Mammary microvascular endothelial cell (primary cell): Measurements from ENCODE around the gene DPEP2. TPM values are rescaled to one million over a fixed set of nuclear protein-coding genes. Genes with fewer than 3 reads are reported as not detected.

Source experiments
- total RNA-seq: library from RNA; depleted of rRNA; stranded (reverse); fragments of >200 nt; gene quantifications from 2 replicates; pipeline ENCODE4 v1.2.3, GENCODE V29; 2015

The DPEP2 gene, protein sequence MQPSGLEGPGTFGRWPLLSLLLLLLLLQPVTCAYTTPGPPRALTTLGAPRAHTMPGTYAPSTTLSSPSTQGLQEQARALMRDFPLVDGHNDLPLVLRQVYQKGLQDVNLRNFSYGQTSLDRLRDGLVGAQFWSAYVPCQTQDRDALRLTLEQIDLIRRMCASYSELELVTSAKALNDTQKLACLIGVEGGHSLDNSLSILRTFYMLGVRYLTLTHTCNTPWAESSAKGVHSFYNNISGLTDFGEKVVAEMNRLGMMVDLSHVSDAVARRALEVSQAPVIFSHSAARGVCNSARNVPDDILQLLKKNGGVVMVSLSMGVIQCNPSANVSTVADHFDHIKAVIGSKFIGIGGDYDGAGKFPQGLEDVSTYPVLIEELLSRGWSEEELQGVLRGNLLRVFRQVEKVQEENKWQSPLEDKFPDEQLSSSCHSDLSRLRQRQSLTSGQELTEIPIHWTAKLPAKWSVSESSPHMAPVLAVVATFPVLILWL
- 0.05 TPM in 1 of 2 replicates, not detected in the other for total RNA-seq

GRCh38 chr16:67998779-67999688 is at the start of gene DPEP2:
Gene DPEP2 (minus strand): TSS chr16:67999484. CDS start chr16:67993212, 6,272 bp downstream.

GRCh38 chr16:68022728-68023537 is 23.6 kb upstream of the DPEP2 start, which contains the start of the genes DDX28 and DUS2:
Gene DDX28 (minus strand): TSS chr16:68023232. CDS start chr16:68023202, 30 bp downstream.
Gene DUS2 (plus strand): TSS chr16:68023284. CDS start chr16:68038024, 14,740 bp downstream.

GRCh38 chr16:68015681-68016080 is 16.4 kb upstream of the DPEP2 start, which contains the start of gene DPEP2NB:
Gene DPEP2NB (minus strand): TSS chr16:68015911. CDS start chr16:68015770, 141 bp downstream.

DNA sequence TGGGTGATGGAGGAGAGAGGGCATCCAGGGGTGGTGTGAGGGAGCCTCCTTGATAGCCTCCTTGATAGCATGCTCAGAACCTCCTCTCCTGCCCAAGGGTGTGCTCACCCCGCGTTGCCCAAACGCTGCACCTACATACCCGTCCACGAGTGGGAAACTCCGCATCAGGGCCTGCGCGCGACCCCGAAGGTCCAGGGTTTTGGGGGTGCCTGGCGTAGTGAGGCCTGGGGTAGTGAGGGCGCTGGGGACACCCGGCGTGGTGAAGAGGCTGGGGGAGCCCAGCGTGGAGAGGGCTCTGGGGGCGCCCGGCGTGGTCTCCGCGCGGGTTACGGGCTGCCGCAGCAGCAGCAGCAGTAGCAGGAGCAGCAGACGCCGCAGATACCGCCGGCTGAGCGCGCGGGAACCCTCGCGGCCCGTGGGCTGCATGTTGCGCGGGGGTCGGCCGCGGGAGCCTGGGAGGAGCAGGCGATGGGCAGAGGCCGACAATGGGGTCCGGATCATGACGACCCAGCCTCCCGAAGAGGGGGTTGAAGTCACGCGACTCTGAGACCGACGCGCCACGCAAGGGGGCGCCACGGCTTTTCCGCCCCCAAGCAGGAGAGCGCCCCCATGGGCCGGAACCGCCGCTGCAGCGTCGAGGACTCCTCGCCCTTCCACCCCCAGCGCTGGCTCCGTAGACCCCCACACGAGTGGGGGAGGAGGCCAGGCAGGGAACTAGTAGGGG is 19.2 kb downstream of the DPEP2 start, which contains the start of gene DPEP3:
Gene DPEP3 (minus strand): TSS at position 545 of the 724 bp plus-strand sequence. CDS start 119 bp downstream, at position 426.

DNA sequence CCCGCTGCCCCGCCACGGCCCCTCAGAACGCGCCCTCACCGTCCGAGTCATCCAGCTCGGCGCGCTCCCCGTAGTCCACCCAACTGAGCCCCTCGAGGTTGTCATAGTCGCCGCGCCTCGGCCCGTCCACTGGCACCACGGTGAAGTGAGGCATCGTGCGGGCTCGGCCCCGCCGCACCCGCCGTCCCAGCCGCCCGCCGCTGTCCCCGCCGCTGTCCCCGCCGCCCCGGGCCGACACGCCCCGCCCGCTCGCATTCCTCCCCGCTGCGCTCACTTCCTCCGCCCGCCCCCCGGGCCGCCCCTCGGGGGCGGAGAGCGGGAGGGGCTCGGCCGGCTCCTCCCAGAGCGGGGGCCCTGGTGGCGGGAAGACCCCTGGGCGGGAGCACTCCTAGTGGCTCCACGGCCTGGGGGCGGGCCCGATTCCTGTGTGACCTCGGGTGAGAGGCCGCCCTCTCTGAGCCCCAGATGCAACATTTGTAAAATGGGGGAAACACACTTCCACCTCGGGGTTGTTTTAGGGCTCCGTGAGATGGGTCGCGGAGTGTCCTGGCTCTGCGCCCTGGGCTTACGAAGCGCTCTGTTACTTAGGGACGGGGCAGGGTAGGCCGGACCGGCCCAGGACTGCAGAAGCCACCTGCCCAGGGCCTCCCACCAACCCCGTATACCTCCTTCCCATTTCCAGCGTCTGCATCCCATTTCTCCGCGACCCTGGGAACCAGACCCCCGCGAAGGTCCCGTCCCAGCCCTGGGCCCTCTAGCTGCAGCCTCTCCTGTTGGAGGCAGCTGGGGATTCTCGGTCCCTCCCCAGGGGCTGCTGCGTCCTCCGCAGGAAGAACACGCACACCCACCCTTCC is 30.7 kb downstream of the DPEP2 start, which contains the start of gene SLC12A4:
Gene SLC12A4 (minus strand): TSS at position 238 of the 854 bp plus-strand sequence. CDS start 84 bp downstream, at position 154.

GRCh38 chr16:67943619-67944504 is 55.4 kb downstream of the DPEP2 start, which contains the start of gene LCAT:
Gene LCAT (minus strand): TSS chr16:67944120. CDS start chr16:67944101, 19 bp downstream.

Other genes with a start within 250 kb of the DPEP2 start
- gene RANBP10, start 192.9 kb downstream of the DPEP2 start, total RNA-seq: 8.6 and 10.3 TPM in 2 replicates
- gene TSNAXIP1, start 192.6 kb downstream of the DPEP2 start, total RNA-seq: 0.13 and 0.20 TPM in 2 replicates
- gene THAP11, start 157.2 kb downstream of the DPEP2 start, total RNA-seq: 35.4 and 40.7 TPM in 2 replicates
- 158 and 170 TPM in 2 replicates for gene NUTF2, start 152.6 kb downstream of the DPEP2 start, total RNA-seq
- 29.4 and 31.6 TPM in 2 replicates for gene CENPT, start 151.8 kb downstream of the DPEP2 start, total RNA-seq
- gene EDC4, start 126.4 kb downstream of the DPEP2 start, total RNA-seq: 50.1 and 74.3 TPM in 2 replicates
- gene NRN1L, start 114.6 kb downstream of the DPEP2 start, total RNA-seq: 0.69 TPM in 1 of 2 replicates, not detected in the other
- gene PSKH1, start 106.2 kb downstream of the DPEP2 start, total RNA-seq: 8.3 and 10.8 TPM in 2 replicates
- gene CTRL, start 67.6 kb downstream of the DPEP2 start, total RNA-seq: 0.84 and 0.87 TPM in 2 replicates
- gene PSMB10, start 62.6 kb downstream of the DPEP2 start, total RNA-seq: 73.8 and 78.3 TPM in 2 replicates
- 3.7 and 4.5 TPM in 2 replicates for gene LCAT, start 55.4 kb downstream of the DPEP2 start, total RNA-seq
- 34.7 and 40.2 TPM in 2 replicates for gene SLC12A4, start 30.8 kb downstream of the DPEP2 start, total RNA-seq
- not detected in 2 replicates for gene DPEP3, start 19.0 kb downstream of the DPEP2 start, total RNA-seq
- not detected in 2 replicates for gene DPEP2NB, start 16.4 kb upstream of the DPEP2 start, total RNA-seq
- 5.3 and 8.1 TPM in 2 replicates for gene DDX28, start 23.7 kb upstream of the DPEP2 start, total RNA-seq
- gene DUS2, start 23.8 kb upstream of the DPEP2 start, total RNA-seq: 16.5 and 19.5 TPM in 2 replicates
- 21.0 and 22.1 TPM in 2 replicates for gene NFATC3, start 85.9 kb upstream of the DPEP2 start, total RNA-seq
- gene ESRP2, start 236.6 kb upstream of the DPEP2 start, total RNA-seq: 0.33 and 0.54 TPM in 2 replicates
- gene PLA2G15, start 245.9 kb upstream of the DPEP2 start, total RNA-seq: 22.2 and 31.4 TPM in 2 replicates